Right ventricle myocardium superior (tissue), 1 donor: ENCODE data around the gene RAI1. TPM values are rescaled to one million over a fixed set of nuclear protein-coding genes. Genes with fewer than 3 reads are reported as not detected.
"Not testable (repeated sequence)": the region's sequence is repeated elsewhere in the genome, so short reads cannot be mapped to it uniquely, and the experiment has no call there.

ENCODE experiments used
- ATAC-seq: fragments of 200-7000 bp; cut with Tn5 transposase; one replicate; pipeline ENCODE4 v1.9.1; 2020; ENCODE audit warnings: mild to moderate bottlenecking; ENCODE audit not compliant: poor library complexity
- DNase-seq: peaks from one replicate; pipeline ENCODE4 v3.0.0-alpha.2; 2020
- intact Hi-C: fragments of 100-400 bp; cut with DNase I; formaldehyde crosslinking; loops from one replicate; pipeline ENCODE4 v1.11.2; 2022
- total RNA-seq: library from RNA; stranded (reverse); fragmentation: NEBNext Ultra II Directional; extraction: Animal tissue kit (Norgen Biotek cat#: 25700); gene quantifications from one replicate; pipeline ENCODE4 v1.2.1, GENCODE V29; 2021
- donor health status: DM: no; HTN: yes; CAD: no; lungs with severe emphysema.

RAI1 gene
- total RNA-seq, 1 donor from 2014 or later = 28.3 TPM

DNA sequence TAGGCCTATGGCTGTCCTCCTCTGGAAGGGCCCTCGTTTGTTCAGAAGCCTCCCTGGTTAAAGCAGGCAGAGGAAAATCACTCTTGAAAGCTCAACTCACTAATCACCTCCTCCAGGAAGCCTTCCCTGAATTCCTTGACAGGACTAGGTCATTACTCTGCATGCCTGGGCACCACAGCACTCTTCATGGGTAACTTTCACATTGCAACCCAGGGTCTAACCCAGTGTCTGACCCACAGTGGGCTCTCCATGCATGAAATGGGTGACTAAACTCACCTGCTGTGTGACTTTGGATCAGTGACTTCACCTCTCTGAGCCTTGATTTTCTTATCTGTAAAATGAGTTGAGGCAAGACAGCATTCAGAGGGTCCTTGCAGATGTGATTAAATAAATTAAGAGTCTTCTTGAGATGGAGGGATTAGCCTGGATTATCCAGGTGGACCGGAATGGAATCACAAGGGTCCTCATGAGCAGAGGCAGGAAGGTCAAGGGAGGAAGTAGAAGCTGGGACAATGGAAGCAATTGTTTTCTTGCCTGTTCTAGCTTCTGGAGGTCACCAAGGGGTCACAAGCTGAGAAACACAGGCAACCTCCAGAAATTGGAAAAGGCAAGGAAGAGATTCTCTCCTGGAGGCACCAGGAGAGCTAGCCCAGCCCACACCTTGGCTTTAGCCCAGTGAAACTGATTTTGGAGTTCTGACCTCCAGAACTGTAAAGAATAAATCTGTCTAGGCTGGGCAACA lies 3.8 kb upstream of the RAI1 start:
- ATAC-seq = no peak
- no peak for DNase-seq
- intact Hi-C loops = no loop called here

DNA sequence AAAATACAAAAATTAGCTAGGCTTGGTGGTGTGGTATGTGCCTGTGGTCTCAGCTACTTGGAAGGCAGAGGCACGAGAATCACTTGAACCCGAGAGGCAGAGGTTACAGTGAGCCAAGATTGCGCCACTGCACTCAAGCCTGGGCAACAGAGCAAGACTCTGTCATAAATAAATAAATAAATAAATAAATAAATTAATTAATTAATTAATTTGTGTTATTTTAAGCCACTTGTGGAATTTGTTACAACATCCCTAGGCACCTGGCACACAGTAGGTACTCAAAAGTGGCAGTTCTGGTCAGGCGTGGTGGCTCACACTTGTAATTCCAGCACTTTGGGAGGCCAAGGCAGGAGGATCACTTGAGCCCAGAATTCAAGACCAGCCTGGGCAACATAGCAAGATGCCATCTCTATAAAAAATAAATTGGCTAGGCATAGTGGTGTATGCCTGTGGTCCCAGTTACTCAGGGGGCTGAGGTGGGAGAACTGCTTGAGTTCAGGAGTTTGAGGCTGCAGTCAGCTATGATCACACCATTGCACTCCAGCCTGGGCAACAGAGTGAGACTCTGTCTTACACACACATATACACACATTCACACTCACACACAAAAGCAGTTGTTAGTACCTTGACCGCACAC lies 3.1 kb upstream of the RAI1 start:
- intact Hi-C loops, DNase-seq, ATAC-seq: not testable (repeated sequence)

DNA sequence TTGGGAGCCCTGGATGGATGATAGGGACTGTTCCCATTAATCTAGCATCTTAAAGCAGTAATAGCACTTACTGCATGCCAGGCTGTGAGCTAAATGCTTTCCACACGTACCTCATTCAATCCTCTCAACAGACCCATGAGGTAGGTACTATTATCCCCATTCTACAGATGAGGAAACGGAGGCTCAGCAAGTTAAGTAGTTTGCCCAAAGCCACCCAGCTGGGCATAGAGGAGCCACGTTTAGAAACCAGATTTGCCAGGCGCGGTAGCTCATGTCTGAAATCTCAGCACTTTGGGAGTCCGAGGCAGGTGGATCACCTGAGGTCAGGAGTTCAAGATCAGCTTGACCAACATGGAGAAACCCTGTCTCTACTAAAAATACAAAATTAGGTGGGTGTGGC lies 2.0 kb upstream of the RAI1 start:
- ATAC-seq = no peak

GRCh38 chr17:17679748-17680147 lies 1.5 kb upstream of the RAI1 start:
- ATAC-seq = no peak
- intact Hi-C loops = loop anchor here (5.0 kb wide), 2 partner anchors 183 to 358 kb away; partner anchors contain the start of genes ATPAF2 and GID4
- DNase-seq = no peak

More for the DNA sequence above, 2.0 kb upstream of the RAI1 start:
- no peak for DNase-seq
- intact Hi-C loops = no loop called here

DNA sequence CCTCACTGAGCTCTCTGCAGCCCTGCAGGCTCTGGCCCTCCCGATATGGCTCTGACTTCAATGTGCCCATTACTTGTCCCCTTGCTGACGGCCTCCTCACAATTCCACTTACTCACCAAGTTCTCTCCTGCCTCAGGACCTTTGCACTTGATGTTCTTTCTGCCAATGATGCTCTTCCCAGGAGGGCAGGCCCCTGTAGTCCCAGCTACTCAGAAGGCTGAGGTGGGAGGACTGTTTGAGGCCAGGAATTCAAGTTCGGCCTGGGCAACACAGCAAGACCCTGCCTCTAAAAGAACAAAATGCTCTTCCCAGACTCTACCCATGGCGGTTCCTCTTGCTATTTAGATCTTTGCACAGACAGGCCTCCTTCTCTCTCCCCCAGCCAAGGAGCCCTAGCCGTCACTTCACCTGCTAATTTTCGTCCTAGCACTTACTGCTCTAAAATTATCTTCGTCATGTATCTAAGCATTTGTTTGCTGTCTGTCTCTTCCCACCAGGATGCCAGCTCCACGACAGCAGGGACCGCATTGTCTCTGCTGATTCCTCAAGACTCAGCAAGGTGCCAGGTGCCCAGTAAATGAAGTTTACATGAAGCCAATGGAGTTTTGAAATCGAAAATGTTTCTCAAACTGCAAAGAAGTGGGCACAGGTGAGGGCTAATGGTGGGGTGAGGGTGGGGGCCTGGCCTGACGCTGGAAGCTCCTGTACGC lies 626 bp upstream of the RAI1 start:
- intact Hi-C loops = loop anchor here (5.0 kb wide), 2 partner anchors 182 to 357 kb away; partner anchors contain the start of genes ATPAF2 and GID4
- ATAC-seq (no peak), DNase-seq (no peak)

GRCh38 chr17:17681744-17682292 lies 560 bp downstream of the RAI1 start:
- ATAC-seq = peak; percentile 35
- intact Hi-C loops = loop anchor here (5.0 kb wide), 2 partner anchors 180 to 355 kb away; partner anchors contain the start of genes ATPAF2 and GID4
- DNase-seq = peak; percentile 69

- intact Hi-C loops = loop anchor here (5.0 kb wide), 2 partner anchors 180 to 355 kb away; partner anchors contain the start of genes ATPAF2 and GID4
- no peak for DNase-seq
- peak; percentile 63 for ATAC-seq
Observed at GRCh38 chr17:17682293-17682736, 1.1 kb downstream of the RAI1 start.

- DNase-seq (peak; percentile 82), ATAC-seq (peak; percentile 77)
- intact Hi-C loops = loop anchor here (5.0 kb wide), 2 partner anchors 179 to 354 kb away; partner anchors contain the start of genes ATPAF2 and GID4
Observed at GRCh38 chr17:17682737-17683680, 1.8 kb downstream of the RAI1 start.

DNA sequence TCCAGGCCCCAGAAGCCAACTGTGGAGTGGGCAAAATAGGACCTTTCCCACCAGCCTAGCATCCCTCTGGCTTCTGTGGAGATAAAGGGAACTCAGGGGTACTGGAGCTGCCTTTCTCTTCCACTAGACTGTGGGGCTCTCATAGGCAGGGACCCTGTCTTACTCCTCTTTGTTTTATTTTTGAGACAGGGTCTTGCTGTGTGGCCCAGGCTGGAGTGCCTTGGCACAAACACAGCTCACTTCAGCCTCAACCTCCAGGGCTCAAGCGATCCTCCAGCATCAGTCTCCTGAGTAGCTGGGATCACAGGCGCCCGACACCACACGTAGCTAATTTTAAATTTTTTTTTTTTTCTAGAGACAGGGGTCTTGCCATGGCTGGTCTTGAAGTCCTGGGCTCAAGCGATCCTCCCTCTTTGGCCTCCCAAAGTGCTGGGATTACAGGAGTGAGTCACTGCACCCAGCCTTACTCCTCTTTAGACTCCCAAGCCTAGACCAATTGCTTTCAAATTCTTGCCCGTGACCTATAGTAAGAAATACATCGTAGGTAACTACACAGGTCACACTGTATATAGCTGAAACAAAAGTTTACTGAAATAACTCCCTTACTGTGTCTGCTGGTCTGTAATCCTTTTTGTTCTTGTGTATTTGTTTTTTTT lies 2.6 kb downstream of the RAI1 start:
- intact Hi-C loops = loop anchor here (5.0 kb wide), 2 partner anchors 178 to 353 kb away; partner anchors contain the start of genes ATPAF2 and GID4
- ATAC-seq (no peak), DNase-seq (no peak)

GRCh38 chr17:17684906-17685774 lies 3.9 kb downstream of the RAI1 start:
- intact Hi-C loops = loop anchor here (5.0 kb wide), 2 partner anchors 177 to 352 kb away; partner anchors contain the start of genes ATPAF2 and GID4
- no peak for ATAC-seq
- no peak for DNase-seq

DNA sequence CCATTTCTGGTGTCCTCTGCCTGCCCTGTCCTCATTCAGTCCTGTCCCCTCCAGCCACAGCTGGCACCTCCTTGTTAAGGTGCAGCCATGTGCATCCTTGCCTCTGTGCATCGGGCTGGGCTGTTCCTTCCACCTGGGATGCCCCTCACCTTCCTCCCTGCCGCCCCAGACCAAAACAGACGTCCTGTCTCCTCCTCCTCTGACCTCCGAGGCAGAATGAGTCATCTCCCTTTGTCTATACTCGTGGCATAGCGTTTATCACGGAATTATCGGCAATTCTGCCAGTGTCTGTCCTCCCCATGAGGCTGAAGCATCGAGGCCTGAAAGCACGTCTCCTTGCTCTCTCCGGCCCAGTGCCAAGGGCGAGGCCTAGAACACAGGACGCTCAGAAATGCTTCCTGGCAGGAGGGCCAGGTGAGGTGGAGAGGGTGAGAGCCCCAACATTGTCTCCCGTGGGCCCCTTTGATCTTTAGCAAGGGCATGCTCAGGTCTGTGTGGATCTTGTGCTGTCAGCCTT lies 4.6 kb downstream of the RAI1 start:
- no peak for DNase-seq
- intact Hi-C loops = no loop called here
- no peak for ATAC-seq

- intact Hi-C loops = no loop called here
- no peak for DNase-seq
- ATAC-seq = no peak
Observed at GRCh38 chr17:17689312-17689711, 8.1 kb downstream of the RAI1 start.

- intact Hi-C loops, ATAC-seq, DNase-seq: not testable (repeated sequence)
Observed at GRCh38 chr17:17690233-17690632, 9.0 kb downstream of the RAI1 start.

DNA sequence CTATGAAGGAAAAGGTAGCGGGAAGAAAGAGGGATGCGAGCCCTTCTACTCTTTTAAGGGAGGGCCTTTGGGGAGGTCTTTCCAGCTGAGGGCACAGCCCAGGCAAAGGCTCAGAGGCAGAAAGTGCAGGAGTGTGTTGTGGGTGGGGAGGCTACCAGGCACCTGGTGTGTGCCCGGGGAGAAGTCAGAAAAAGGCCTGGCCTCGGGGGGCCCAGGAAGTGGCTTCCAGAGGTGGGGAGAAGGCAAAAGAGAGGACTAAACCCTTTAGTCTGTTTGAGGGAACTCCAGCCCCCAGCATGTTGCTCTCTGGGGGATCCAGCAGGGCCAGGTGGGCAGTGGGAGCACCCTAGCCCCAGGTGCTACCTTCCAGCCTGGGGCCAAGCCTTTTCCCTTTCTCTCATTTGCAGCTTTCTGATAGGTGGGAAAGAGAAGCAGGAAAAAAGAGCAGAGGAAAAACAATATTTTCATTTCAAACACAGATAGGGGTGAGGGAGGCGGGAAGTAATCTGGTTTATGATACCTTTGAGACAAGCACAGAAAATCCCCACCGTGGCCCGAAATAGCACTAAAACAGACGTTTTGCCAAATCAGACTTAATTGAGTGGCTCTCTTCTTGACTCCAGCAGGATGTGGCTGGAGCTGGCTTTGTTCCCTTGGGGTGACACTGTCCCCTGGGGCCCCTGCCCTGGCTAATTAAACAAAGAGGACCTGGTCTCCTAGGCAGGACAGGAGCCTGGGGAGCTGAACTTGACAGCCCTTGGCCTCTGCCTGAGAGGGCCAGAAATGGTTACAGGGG lies 10.4 kb downstream of the RAI1 start:
- intact Hi-C loops = no loop called here
- DNase-seq (no peak), ATAC-seq (no peak)
